Measurements from ENCODE around the gene CCL3.

Gene CCL3

DNA sequence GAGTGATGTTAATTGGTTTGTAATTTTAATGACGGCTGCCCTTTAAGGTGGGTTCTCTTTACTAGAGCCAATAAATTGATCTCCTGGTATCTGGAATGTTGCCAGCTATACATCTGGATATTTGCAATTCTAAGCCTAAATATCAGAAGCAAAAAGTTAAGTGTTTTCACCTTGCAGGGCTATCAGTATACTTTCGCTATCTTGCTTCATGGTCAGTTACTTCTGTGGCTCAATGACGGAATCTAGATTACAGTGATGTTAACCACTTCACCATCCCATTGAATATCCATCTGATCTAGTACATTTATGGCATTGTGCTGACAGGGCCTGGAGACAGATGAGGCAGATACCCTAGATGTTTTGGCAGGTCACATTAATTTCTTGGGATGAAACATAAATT lies 42.0 kb upstream of the CCL3 start:
- 94% methylated on average over 2 of the region's 3 CpGs for WGBS (ENCODE audit: insufficient coverage)
- Histone ChIP-seq H3K27ac (ENCODE audit: insufficient read depth in 1 of 2, low read depth in 1 of 2, low read length in 2 of 2, poor library complexity in 1 of 2, severe bottlenecking in 2 of 2) (no peak overlapping the region), H3K27me3 (replicated peaks in 2 of 5; ENCODE audit: control insufficient read depth in 4 of 5, insufficient read depth in 5 of 5, low read length in 4 of 5) (peaks cover 0 to 2% (median 0%) of the 10 kb centered on the region in 5 experiments), H3K36me3 (ENCODE audit: control insufficient read depth in 4 of 4, insufficient read depth in 4 of 4, low read length in 3 of 4) (no peaks in the 10 kb centered on the region), H3K4me3 (ENCODE audit: control insufficient read depth in 1 of 7, extremely low read depth in 1 of 7, insufficient read depth in 4 of 7, low read depth in 2 of 7, low read length in 6 of 7) (no peak overlapping the region), H3K9me3 (ENCODE audit: control extremely low read depth in 1 of 5, control insufficient read depth in 4 of 5, insufficient read depth in 2 of 5, low read depth in 1 of 5, low read length in 4 of 5) (peaks cover 0 to 2% (median 0%) of the 10 kb centered on the region in 5 experiments), H3K4me1 (ENCODE audit: control extremely low read depth in 1 of 4, control insufficient read depth in 4 of 4, insufficient read depth in 4 of 4, low read length in 3 of 4) (peaks cover 0 to 11% (median 4%) of the 10 kb centered on the region in 4 experiments)
- no peak for DNase-seq
- CTCF ChIA-PET: interaction anchor here (1.1 to 16.2 kb wide), 8 partner anchors 8 to 150 kb away, joined by 4 to 187 read pairs (median 6); partner anchors contain the start of gene CCL16
- POLR2A ChIA-PET: interaction anchor here (0.7 to 1.3 kb wide), 3 partner anchors 20 to 242 kb away, joined by 3 read pairs; no protein-coding TSS in a partner anchor

DNA sequence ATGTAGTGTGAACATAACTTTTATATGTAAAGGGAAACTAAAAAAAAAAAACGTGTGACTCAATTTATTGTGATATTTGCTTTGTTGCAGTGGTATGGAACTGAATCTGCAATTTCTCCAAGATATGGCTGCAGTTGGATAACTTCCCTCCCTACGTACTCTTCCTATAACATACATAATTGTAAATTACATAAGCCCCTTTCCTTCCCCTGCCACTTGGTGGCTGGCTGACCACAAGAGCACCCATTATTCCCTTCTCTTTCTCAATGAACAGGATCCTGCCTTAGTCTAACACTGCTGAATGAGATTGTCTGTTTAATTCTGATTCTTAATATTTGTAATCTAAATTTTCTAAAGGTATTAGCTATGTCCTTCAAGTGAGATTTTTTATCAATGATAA lies 41.5 kb upstream of the CCL3 start:
- peaks cover 0 to 11% (median 4%) of the 10 kb centered on the region in 4 experiments for H3K4me1 ChIP-seq (ENCODE audit: control extremely low read depth in 1 of 4, control insufficient read depth in 4 of 4, insufficient read depth in 4 of 4, low read length in 3 of 4)
- H3K27me3 ChIP-seq (replicated peaks in 2 of 5; ENCODE audit: control insufficient read depth in 4 of 5, insufficient read depth in 5 of 5, low read length in 4 of 5): peaks cover 0 to 2% (median 0%) of the 10 kb centered on the region in 5 experiments
- no CpG with 5 or more reads among the region's 2 CpGs for WGBS (ENCODE audit: insufficient coverage)
- H3K9me3 ChIP-seq (ENCODE audit: control extremely low read depth in 1 of 5, control insufficient read depth in 4 of 5, insufficient read depth in 2 of 5, low read depth in 1 of 5, low read length in 4 of 5): peaks cover 0 to 7% (median 3%) of the 10 kb centered on the region in 5 experiments
- no peak overlapping the region for H3K27ac ChIP-seq (ENCODE audit: insufficient read depth in 1 of 2, low read depth in 1 of 2, low read length in 2 of 2, poor library complexity in 1 of 2, severe bottlenecking in 2 of 2)
- POLR2A ChIA-PET: no interaction called here
- no peaks in the 10 kb centered on the region for H3K36me3 ChIP-seq (ENCODE audit: control insufficient read depth in 4 of 4, insufficient read depth in 4 of 4, low read length in 3 of 4)
- no peak overlapping the region for H3K4me3 ChIP-seq (ENCODE audit: control insufficient read depth in 1 of 7, extremely low read depth in 1 of 7, insufficient read depth in 4 of 7, low read depth in 2 of 7, low read length in 6 of 7)
- DNase-seq: peak; percentile 27 to 56 (median 54)
- CTCF ChIA-PET: interaction anchor here (1.6 to 16.2 kb wide), 3 partner anchors 12 to 17 kb away, joined by 6 to 187 read pairs (median 12); no protein-coding TSS in a partner anchor

DNA sequence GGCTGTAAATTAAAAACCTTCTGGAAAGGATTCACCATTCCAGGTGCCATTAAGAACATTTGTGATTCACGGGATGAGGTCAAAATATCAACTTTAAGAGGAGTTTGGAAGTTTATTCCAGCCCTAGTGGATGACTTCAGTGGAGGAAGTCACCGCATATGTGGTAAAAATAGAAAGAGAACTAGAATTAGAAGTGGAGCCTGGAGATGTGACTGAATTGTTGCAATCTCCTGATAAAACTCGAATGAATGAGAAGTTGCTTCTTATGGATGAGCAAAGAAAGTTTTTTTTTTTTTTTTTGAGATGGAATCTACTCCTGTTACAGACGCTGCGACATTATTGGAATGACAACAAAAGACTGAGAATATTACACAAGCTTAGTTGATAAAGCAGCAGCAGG lies 40.4 kb upstream of the CCL3 start:
- ChIA-PET POLR2A (no interaction called here), CTCF (interaction anchor here (1.3 to 16.2 kb wide), 2 partner anchors 18 to 161 kb away, joined by 4 to 187 read pairs; no protein-coding TSS in a partner anchor)
- Histone ChIP-seq H3K4me3 (ENCODE audit: control insufficient read depth in 1 of 7, extremely low read depth in 1 of 7, insufficient read depth in 4 of 7, low read depth in 2 of 7, low read length in 6 of 7) (no peak overlapping the region), H3K9me3 (ENCODE audit: control extremely low read depth in 1 of 5, control insufficient read depth in 4 of 5, insufficient read depth in 2 of 5, low read depth in 1 of 5, low read length in 4 of 5) (peaks cover 0 to 15% (median 10%) of the 10 kb centered on the region in 5 experiments), H3K27me3 (replicated peaks in 2 of 5; ENCODE audit: control insufficient read depth in 4 of 5, insufficient read depth in 5 of 5, low read length in 4 of 5) (peaks cover 0 to 2% (median 0%) of the 10 kb centered on the region in 5 experiments), H3K36me3 (ENCODE audit: control insufficient read depth in 4 of 4, insufficient read depth in 4 of 4, low read length in 3 of 4) (no peaks in the 10 kb centered on the region), H3K27ac (ENCODE audit: insufficient read depth in 1 of 2, low read depth in 1 of 2, low read length in 2 of 2, poor library complexity in 1 of 2, severe bottlenecking in 2 of 2) (no peak overlapping the region), H3K4me1 (ENCODE audit: control extremely low read depth in 1 of 4, control insufficient read depth in 4 of 4, insufficient read depth in 4 of 4, low read length in 3 of 4) (peaks cover 0 to 6% (median 4%) of the 10 kb centered on the region in 4 experiments)
- DNase-seq: no peak
- 78% methylated on average over 5 of the region's 5 CpGs for WGBS (ENCODE audit: insufficient coverage)

DNA sequence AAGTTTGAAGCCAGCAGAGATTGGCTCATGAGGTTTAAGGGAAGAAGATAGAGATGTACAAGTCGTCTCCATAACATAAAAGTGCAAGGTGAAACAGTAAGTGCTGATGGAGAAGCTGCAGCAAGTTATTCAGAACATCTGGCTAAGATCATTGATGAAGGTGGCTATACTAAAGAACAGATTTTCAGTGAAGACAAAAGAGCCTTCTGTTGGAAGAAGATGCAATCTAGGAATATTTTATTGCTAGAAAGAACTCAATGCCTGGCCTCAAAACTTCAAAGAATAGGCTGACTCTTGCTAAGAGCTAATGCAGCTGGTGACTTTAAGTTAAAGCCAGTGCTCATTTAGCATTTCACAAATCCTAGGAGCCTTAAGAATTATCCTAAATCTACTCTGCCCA lies 39.7 kb upstream of the CCL3 start:
- no peaks in the 10 kb centered on the region for H3K36me3 ChIP-seq (ENCODE audit: control insufficient read depth in 4 of 4, insufficient read depth in 4 of 4, low read length in 3 of 4)
- H3K4me3 ChIP-seq (ENCODE audit: control insufficient read depth in 1 of 7, extremely low read depth in 1 of 7, insufficient read depth in 4 of 7, low read depth in 2 of 7, low read length in 6 of 7): no peak overlapping the region
- no peak for DNase-seq
- peaks cover 0 to 2% (median 0%) of the 10 kb centered on the region in 5 experiments for H3K27me3 ChIP-seq (replicated peaks in 2 of 5; ENCODE audit: control insufficient read depth in 4 of 5, insufficient read depth in 5 of 5, low read length in 4 of 5)
- H3K4me1 ChIP-seq (ENCODE audit: control extremely low read depth in 1 of 4, control insufficient read depth in 4 of 4, insufficient read depth in 4 of 4, low read length in 3 of 4): peaks cover 0 to 6% (median 3%) of the 10 kb centered on the region in 4 experiments
- H3K9me3 ChIP-seq (ENCODE audit: control extremely low read depth in 1 of 5, control insufficient read depth in 4 of 5, insufficient read depth in 2 of 5, low read depth in 1 of 5, low read length in 4 of 5): peaks cover 0 to 22% (median 18%) of the 10 kb centered on the region in 5 experiments
- CTCF ChIA-PET: interaction anchor here (1.3 to 16.2 kb wide), 4 partner anchors 11 to 160 kb away, joined by 4 to 187 read pairs (median 13); no protein-coding TSS in a partner anchor
- POLR2A ChIA-PET: no interaction called here
- H3K27ac ChIP-seq (ENCODE audit: insufficient read depth in 1 of 2, low read depth in 1 of 2, low read length in 2 of 2, poor library complexity in 1 of 2, severe bottlenecking in 2 of 2): no peak overlapping the region
- 100% methylated on average over 1 of the region's 1 CpG for WGBS (ENCODE audit: insufficient coverage)

DNA sequence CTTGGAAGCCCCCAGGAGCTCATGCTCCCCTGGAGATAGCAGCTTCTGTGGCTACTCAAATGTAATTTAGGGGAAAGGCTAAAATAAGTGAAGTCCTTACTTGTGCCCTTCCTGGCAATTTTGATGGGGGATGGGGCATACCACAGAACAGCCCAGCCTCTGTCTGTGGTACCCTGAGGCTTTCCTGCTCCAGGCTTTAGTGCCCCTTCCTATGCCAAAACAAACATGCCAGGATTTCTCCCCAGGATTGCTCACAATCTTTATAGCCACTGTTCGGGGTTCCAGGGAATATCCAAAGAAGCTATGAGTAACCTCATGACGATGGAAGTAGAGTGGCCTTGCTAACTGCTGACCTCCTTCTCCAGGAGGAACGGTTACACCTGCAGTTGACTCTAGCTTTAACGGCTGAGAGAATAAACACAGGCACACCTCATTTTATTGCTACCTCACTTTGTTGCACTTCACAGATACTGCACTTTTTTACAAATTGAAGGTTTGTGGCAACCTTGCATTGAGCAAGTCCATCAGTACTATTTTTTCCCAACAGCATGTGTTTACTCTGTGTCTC lies 38.6 kb upstream of the CCL3 start:
- POLR2A ChIA-PET: interaction anchor here (0.5 to 0.9 kb wide), 2 partner anchors 10 to 77 kb away, joined by 3 read pairs; no protein-coding TSS in a partner anchor
- H3K36me3 ChIP-seq (ENCODE audit: control insufficient read depth in 4 of 4, insufficient read depth in 4 of 4, low read length in 3 of 4): no peaks in the 10 kb centered on the region
- H3K4me3 ChIP-seq (ENCODE audit: control insufficient read depth in 1 of 7, extremely low read depth in 1 of 7, insufficient read depth in 4 of 7, low read depth in 2 of 7, low read length in 6 of 7): no peak overlapping the region
- H3K4me1 ChIP-seq (ENCODE audit: control extremely low read depth in 1 of 4, control insufficient read depth in 4 of 4, insufficient read depth in 4 of 4, low read length in 3 of 4): peaks cover 0 to 5% (median 2%) of the 10 kb centered on the region in 4 experiments
- DNase-seq: no peak
- CTCF ChIA-PET: interaction anchor here (0.7 to 16.2 kb wide), 7 partner anchors 10 to 146 kb away, joined by 3 to 187 read pairs (median 9); no protein-coding TSS in a partner anchor
- WGBS (ENCODE audit: insufficient coverage): 80% methylated on average over 4 of the region's 4 CpGs
- H3K27me3 ChIP-seq (replicated peaks in 2 of 5; ENCODE audit: control insufficient read depth in 4 of 5, insufficient read depth in 5 of 5, low read length in 4 of 5): peaks cover 0 to 2% (median 0%) of the 10 kb centered on the region in 5 experiments
- H3K9me3 ChIP-seq (ENCODE audit: control extremely low read depth in 1 of 5, control insufficient read depth in 4 of 5, insufficient read depth in 2 of 5, low read depth in 1 of 5, low read length in 4 of 5): peaks cover 0 to 22% (median 19%) of the 10 kb centered on the region in 5 experiments
- no peak overlapping the region for H3K27ac ChIP-seq (ENCODE audit: insufficient read depth in 1 of 2, low read depth in 1 of 2, low read length in 2 of 2, poor library complexity in 1 of 2, severe bottlenecking in 2 of 2)

DNA sequence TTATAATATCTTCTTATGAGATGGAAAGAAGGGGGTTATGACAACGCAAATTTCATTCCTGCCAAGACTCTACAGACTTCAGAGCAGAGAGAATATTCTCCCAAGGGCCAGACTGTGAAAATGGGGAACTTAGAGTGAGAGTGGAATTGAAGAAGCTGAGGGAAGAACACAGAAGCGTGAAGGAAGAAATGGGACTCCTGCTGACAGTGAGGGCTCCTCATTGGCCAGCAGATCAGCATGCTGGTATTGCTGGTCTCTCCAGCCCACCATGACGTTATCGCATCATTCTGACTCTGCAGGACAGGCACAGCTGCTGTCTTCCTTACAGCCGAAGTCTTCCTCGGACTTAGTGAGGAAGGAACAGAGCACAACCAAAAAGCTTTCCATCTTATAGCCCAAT lies 38.0 kb upstream of the CCL3 start:
- no peaks in the 10 kb centered on the region for H3K36me3 ChIP-seq (ENCODE audit: control insufficient read depth in 4 of 4, insufficient read depth in 4 of 4, low read length in 3 of 4)
- CTCF ChIA-PET: interaction anchor here (0.7 to 16.2 kb wide), 7 partner anchors 10 to 146 kb away, joined by 3 to 187 read pairs (median 9); no protein-coding TSS in a partner anchor
- peaks cover 0 to 5% (median 2%) of the 10 kb centered on the region in 4 experiments for H3K4me1 ChIP-seq (ENCODE audit: control extremely low read depth in 1 of 4, control insufficient read depth in 4 of 4, insufficient read depth in 4 of 4, low read length in 3 of 4)
- H3K9me3 ChIP-seq (ENCODE audit: control extremely low read depth in 1 of 5, control insufficient read depth in 4 of 5, insufficient read depth in 2 of 5, low read depth in 1 of 5, low read length in 4 of 5): peaks cover 0 to 22% (median 19%) of the 10 kb centered on the region in 5 experiments
- POLR2A ChIA-PET: interaction anchor here (0.5 to 0.9 kb wide), 3 partner anchors 9 to 1724 kb away, joined by 3 read pairs; no protein-coding TSS in a partner anchor
- H3K27ac ChIP-seq (ENCODE audit: insufficient read depth in 1 of 2, low read depth in 1 of 2, low read length in 2 of 2, poor library complexity in 1 of 2, severe bottlenecking in 2 of 2): no peak overlapping the region
- no peaks in the 10 kb centered on the region for H3K27me3 ChIP-seq (replicated peaks in 2 of 5; ENCODE audit: control insufficient read depth in 4 of 5, insufficient read depth in 5 of 5, low read length in 4 of 5)
- no peak for DNase-seq
- no peak overlapping the region for H3K4me3 ChIP-seq (ENCODE audit: control insufficient read depth in 1 of 7, extremely low read depth in 1 of 7, insufficient read depth in 4 of 7, low read depth in 2 of 7, low read length in 6 of 7)
- 94% methylated on average over 6 of the region's 6 CpGs for WGBS (ENCODE audit: insufficient coverage)

Data from common myeloid progenitor, CD34-positive (primary cell).